HepG2 (cell line): ENCODE data around the gene ANAPC10. TPM values are rescaled to one million over a fixed set of nuclear protein-coding genes. Genes with fewer than 3 reads are reported as not detected.

Experiments
- ATAC-seq: fragments of 200-7000 bp; cut with Tn5 transposase; 3 replicates; pipeline ENCODE4 v1.9.1; 2020; ENCODE audit warnings: mild to moderate bottlenecking, moderate library complexity
- BruUV-seq: library from RNA; stranded (reverse); fragments of 400-500 nt; replicated peaks from 2 replicates; lab custom pipeline; 2021; lab: Mats Ljungman, UMichigan
- CTCF ChIA-PET: fragments of 300-600 bp; formaldehyde crosslinking; extraction: SDS; loops from one replicate; lab custom pipeline; 2021; ENCODE audit warnings: low total read pairs, inconsistent platforms, low intra/inter-chr PET ratio; lab: Yijun Ruan, JAX
- POLR2A ChIA-PET: fragments of 350-600 bp; sonication (Branson Sonifier 250); formaldehyde crosslinking; loops from one replicate; lab custom pipeline; 2020; ENCODE audit warnings: antibody characterized with exemption, inconsistent platforms; lab: Yijun Ruan, JAX
- DNase-seq: peaks from one replicate; pipeline ENCODE4 v3.0.0-alpha.2; 2015; ENCODE audit warnings: low spot score
- FAIRE-seq: peaks from 3 replicates; lab custom pipeline; 2011; peaks lifted over from hg19 to GRCh38; lab: Jason Lieb, UNC
- H2AFZ ChIP-seq: one replicate; pipeline ENCODE4 v1.6.1; 2011; ENCODE audit warnings: low read length, inconsistent platforms
- H3K27ac ChIP-seq: fragments of 300-600 bp; 3 replicates; pipeline ENCODE4 v1.8.0; 2011; ENCODE audit warnings: mixed run types, mild to moderate bottlenecking, mixed read lengths, low read length, inconsistent platforms; ENCODE audit not compliant: insufficient read depth; ENCODE audit errors: extremely low read length
- H3K27me3 ChIP-seq, 2 experiments: fragments of 200-600 bp in 1 of 2; 2 replicates in 1 of 2; 3 replicates in 1 of 2; pipeline versions ENCODE4 v1.6.0 to v1.8.0; 2011; ENCODE audit warnings: low read length in 2 of 2, mild to moderate bottlenecking in 2 of 2, moderate library complexity in 2 of 2, inconsistent platforms in 1 of 2; ENCODE audit not compliant: insufficient read depth in 2 of 2, control insufficient read depth in 1 of 2
- H3K36me3 ChIP-seq, 2 experiments: fragments of 200-600 bp in 1 of 2; replicated peaks in 1 of 2; 2 replicates in 1 of 2; 3 replicates in 1 of 2; pipeline versions ENCODE4 v1.5.1 to v1.8.0; 2011; ENCODE audit warnings: low read length in 2 of 2, inconsistent platforms in 1 of 2; ENCODE audit not compliant: insufficient read depth in 2 of 2, control insufficient read depth in 1 of 2
- H3K4me1 ChIP-seq: 2 replicates; pipeline ENCODE4 v1.5.1; 2012; ENCODE audit warnings: low read length, inconsistent platforms; ENCODE audit not compliant: insufficient read depth
- H3K4me2 ChIP-seq: 2 replicates; pipeline ENCODE4 v1.6.0; 2011; ENCODE audit warnings: low read depth, low read length, inconsistent platforms
- H3K4me3 ChIP-seq, 3 experiments: fragments of 200-600 bp in 1 of 3; sonication (generic), shearing (Covaris generic) in 1 of 3; replicated peaks in 1 of 3; 2 replicates each; pipeline ENCODE4 v1.5.1; 2011 to 2016; ENCODE audit warnings: low read length in 3 of 3, inconsistent platforms in 2 of 3, low read depth in 2 of 3, mild to moderate bottlenecking in 2 of 3, control low read depth in 1 of 3, mixed read lengths in 1 of 3; ENCODE audit not compliant: insufficient read depth in 1 of 3
- H3K79me2 ChIP-seq: one replicate; pipeline ENCODE4 v1.6.1; 2011; ENCODE audit warnings: low read length, inconsistent platforms; ENCODE audit not compliant: insufficient read depth
- H3K9ac ChIP-seq: 2 replicates; pipeline ENCODE4 v1.6.0; 2011; ENCODE audit warnings: mild to moderate bottlenecking, low read depth, low read length, inconsistent platforms; ENCODE audit not compliant: insufficient read depth
- H3K9me3 ChIP-seq: 2 replicates; pipeline ENCODE4 v1.5.1; 2012; ENCODE audit warnings: mild to moderate bottlenecking, low read length
- H4K20me1 ChIP-seq: 2 replicates; pipeline ENCODE4 v1.6.0; 2011; ENCODE audit warnings: inconsistent platforms, mild to moderate bottlenecking, low read length, moderate library complexity; ENCODE audit not compliant: insufficient read depth
- CEBPB ChIP-seq: IDR thresholded peaks from 2 replicates; pipeline ENCODE4 v1.6.1; 2011; ENCODE audit warnings: low read depth, low read length, improper control_type of control experiment, borderline replicate concordance
- SMAD1 ChIP-seq: sonication (generic); formaldehyde crosslinking; IDR thresholded peaks from 2 replicates; pipeline ENCODE4 v1.4.0; 2020; ENCODE audit warnings: missing genetic modification reagents, low read depth, mild to moderate bottlenecking, borderline replicate concordance
- ZNF205 ChIP-seq: IDR thresholded peaks from 2 replicates; pipeline ENCODE4 v1.6.1; 2018; ENCODE audit warnings: missing biosample characterization, missing genetic modification reagents
- WGBS: methylation state at CpG from one replicate; pipeline ENCODE4 v1.1.6; 2017; ENCODE audit warnings: low lambda C conversion rate; 5-methylcytosine and 5-hydroxymethylcytosine counted together
- in situ Hi-C: cut with HindIII; loops from 2 replicates; pipeline ENCODE4 v1.10.0; 2017; ENCODE audit warnings: low pct_unique_long_range_greater_than_20kb; ENCODE audit not compliant: extremely low pct_ligation_motif_present
- intact Hi-C: fragments of 100-400 bp; cut with micrococcal nuclease; formaldehyde crosslinking; loops from one replicate; pipeline ENCODE4 v1.10.0; 2022; ENCODE audit not compliant: unreplicated experiment
- polyA plus RNA-seq, 8 experiments: library from polyadenylated mRNA; depleted of rRNA in 3 of 8; stranded (reverse) in 7 of 8; unstranded in 1 of 8; fragments of >200 nt; fragmentation: Illumina TruSeq in 4 of 8; extraction: Trizol in 4 of 8; gene quantifications; 2 replicates each; pipeline versions ENCODE4 v1.2.1 to v1.2.3, GENCODE V29; 2011 to 2016; ENCODE audit warnings: low read depth in 4 of 8, missing spikeins in 1 of 8, mixed read lengths in 1 of 8; ENCODE audit not compliant: insufficient read depth in 1 of 8
- total RNA-seq, 5 experiments: library from RNA; depleted of rRNA; stranded (reverse); fragments of >200 nt; fragmentation: Illumina TruSeq; extraction: Trizol; gene quantifications; 2 replicates each; pipeline ENCODE4 v1.2.3, GENCODE V29; 2016; ENCODE audit warnings: low read depth in 1 of 5
- TF ChIP-seq, protein P1 (sequence below), 2 experiments: sonication (generic) in 1 of 2; formaldehyde crosslinking in 1 of 2; IDR thresholded peaks; 2 replicates each; pipeline versions ENCODE4 v1.6.1 to v1.9.0; 2014 to 2022; ENCODE audit warnings: antibody characterized with exemption in 1 of 2, borderline replicate concordance in 1 of 2, inconsistent platforms in 1 of 2, low read depth in 1 of 2, missing genetic modification reagents in 1 of 2

The ANAPC10 gene
- total and polyA plus RNA-seq, 2 of the 13 experiments (the other 11 are each of a cell fraction or from before 2014, with no cell fraction given), result 21.9 to 32.7 TPM

DNA sequence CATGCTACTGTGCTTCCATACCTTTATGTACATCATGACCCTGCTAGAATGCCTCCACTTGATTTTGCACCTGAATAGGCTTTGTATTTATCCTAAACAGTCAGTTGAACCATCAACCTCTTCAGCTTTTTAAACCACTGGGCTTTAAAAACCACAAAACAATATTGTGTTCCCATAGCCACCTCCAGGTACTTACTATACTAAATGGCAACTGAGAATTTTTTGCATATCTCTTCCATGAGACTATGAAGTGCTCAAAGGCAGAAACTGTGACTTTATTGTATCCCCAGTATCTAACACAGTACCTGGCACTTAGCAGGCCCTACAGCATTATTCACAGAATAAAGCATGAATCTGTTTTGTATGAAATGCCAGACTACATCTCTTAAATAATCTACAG is 39.7 kb downstream of the ANAPC10 start (continued):
- TF ChIP-seq, protein P1, sequence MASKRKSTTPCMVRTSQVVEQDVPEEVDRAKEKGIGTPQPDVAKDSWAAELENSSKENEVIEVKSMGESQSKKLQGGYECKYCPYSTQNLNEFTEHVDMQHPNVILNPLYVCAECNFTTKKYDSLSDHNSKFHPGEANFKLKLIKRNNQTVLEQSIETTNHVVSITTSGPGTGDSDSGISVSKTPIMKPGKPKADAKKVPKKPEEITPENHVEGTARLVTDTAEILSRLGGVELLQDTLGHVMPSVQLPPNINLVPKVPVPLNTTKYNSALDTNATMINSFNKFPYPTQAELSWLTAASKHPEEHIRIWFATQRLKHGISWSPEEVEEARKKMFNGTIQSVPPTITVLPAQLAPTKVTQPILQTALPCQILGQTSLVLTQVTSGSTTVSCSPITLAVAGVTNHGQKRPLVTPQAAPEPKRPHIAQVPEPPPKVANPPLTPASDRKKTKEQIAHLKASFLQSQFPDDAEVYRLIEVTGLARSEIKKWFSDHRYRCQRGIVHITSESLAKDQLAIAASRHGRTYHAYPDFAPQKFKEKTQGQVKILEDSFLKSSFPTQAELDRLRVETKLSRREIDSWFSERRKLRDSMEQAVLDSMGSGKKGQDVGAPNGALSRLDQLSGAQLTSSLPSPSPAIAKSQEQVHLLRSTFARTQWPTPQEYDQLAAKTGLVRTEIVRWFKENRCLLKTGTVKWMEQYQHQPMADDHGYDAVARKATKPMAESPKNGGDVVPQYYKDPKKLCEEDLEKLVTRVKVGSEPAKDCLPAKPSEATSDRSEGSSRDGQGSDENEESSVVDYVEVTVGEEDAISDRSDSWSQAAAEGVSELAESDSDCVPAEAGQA (IDR thresholded peaks at IDR 0.05; ENCODE audit: low read depth), result no peak
- TF ChIP-seq, protein P1 (CRISPR knock-in tag; IDR thresholded peaks at IDR 0.05; ENCODE audit: borderline replicate concordance), result no peak
- TF ChIP-seq ZNF205 (CRISPR knock-in tag), result no peak

DNA sequence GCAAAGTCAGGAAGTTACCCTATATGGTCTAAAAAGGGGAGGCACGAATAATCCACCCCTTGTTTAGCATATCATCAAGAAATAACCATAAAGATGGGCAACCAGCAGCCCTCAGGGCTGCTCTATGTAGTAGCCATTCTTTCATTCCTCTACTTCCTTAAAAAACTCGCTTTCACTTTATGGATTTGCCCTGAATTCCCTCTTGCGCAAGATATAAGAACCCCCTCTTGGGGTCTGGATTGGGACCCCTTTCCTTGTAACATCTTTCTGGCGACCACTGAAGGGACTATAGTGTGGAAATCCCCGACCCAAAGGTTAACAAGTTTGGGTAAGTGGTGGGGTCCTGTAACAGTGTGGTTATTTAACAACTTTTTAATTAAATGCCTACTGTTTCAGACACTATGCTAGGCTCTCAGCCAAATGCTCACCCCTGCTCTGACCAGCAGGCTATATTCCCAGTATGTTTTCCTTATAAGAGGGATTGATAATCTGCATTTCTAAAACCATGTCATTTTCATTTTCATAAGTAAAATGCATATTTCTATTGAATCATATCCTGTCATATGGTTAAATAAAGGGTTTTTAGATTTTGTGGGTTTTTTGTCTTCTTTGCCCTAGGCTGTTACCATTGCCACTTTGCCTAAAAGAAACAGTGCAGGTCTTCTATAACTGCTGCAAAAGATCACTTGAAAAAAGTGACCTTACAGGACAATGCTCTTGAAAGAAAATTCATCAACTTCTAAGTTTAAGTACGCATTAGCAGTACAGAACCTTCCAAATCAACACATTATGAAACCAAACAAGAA is 41.5 kb downstream of the ANAPC10 start:
- no peak overlapping the region for H2AFZ ChIP-seq
- CTCF ChIA-PET, result no interaction called here
- WGBS, result 97% methylated on average over 6 of the region's 6 CpGs
- intact Hi-C loops, result no loop called here
- POLR2A ChIA-PET, result no interaction called here
- no peak overlapping the region for H3K9ac ChIP-seq
- no peaks in the 10 kb centered on the region for H3K4me1 ChIP-seq
- H3K4me2 ChIP-seq, result no peak overlapping the region
- TF ChIP-seq SMAD1 (CRISPR knock-in tag) (no peak), CEBPB (peak; percentile 42; the same call in 1 of the 2 replicates)
- TF ChIP-seq, all 625 proteins: peak for 1
- Histone ChIP-seq H4K20me1 (no peaks in the 10 kb centered on the region), H3K9me3 (no peaks in the 10 kb centered on the region), H3K27me3 (no peaks in the 10 kb centered on the region), H3K36me3 (no peaks in the 10 kb centered on the region), H3K4me3 (no peak overlapping the region), H3K79me2 (peaks cover 3% of the 10 kb centered on the region), H3K27ac (no peak overlapping the region)
- FAIRE-seq (no peak), ATAC-seq (no peak), DNase-seq (no peak)
- in situ Hi-C loops, result no loop called here
- BruUV-seq, result no TSS peak
